GM18517 (cell line): ENCODE measurements around the gene SYK.

Experiments used
- ATAC-seq: cut with Tn5 transposase; IDR thresholded peaks from one replicate; pipeline ENCODE4 v1.9.1; 2021; ENCODE audit warnings: mild to moderate bottlenecking, moderate library complexity; ENCODE audit not compliant: unreplicated experiment

SYK gene

DNA sequence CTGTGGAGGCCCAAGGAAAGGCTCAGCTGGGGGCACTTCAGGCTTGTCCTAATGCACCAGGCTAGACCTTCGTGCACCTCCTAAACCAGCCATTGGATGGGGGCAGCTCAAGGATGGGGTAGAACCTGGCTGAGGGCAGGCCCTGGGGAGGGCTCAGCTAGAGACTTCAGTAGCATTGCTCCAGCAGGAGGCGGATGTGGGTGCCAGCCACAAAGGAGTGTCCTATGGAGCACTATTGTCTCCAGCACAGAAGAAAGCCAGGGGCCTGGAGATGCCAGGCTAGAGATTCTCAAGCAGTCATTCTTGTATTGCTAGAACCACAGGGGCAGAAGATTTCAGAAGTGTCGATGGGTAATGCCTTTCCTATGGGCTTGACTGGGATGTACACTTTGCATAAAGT lies 131.8 kb downstream of the SYK start:
- no peak for ATAC-seq

DNA sequence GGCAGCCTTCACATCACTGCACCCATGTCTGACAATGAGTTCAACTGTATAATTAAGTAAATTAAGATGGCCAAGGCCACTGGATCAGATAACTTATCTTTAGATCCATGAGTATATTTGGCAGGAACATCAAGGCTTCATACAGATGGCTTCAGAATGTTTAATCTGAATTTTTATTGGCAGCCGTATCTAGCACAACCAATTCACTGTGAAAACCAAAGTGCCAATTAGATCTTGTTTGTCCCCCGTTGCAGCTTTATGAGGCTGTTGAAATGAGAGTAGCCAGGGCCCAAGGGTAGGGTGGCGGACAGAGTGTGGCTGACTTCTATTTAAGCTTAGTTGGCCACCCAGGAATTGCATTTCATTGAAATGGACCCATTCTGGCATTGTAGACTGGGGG lies 137.7 kb downstream of the SYK start:
- ATAC-seq: no peak

DNA sequence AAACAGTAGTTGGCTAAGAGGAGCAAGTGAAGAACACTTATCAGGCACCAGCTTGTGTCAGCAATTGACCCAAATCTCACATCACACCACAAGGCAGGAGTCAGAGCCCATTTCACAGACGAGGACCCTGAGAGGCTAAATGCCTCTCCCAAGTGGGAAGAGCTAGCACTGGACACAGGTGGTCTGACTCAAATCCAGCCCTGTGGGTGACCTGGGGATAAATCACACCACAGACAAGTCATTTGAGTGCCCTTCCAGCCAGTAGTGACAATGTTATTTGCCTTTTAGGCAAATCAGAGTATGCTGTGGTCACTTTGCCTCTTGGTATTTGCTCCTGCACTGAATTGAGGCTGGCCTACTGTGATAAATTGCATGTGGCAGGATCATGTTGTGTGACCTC lies 138.7 kb downstream of the SYK start:
- no peak for ATAC-seq

- ATAC-seq: no peak
Observed at GRCh38 chr9:90941661-90942060, 140.0 kb downstream of the SYK start.

DNA sequence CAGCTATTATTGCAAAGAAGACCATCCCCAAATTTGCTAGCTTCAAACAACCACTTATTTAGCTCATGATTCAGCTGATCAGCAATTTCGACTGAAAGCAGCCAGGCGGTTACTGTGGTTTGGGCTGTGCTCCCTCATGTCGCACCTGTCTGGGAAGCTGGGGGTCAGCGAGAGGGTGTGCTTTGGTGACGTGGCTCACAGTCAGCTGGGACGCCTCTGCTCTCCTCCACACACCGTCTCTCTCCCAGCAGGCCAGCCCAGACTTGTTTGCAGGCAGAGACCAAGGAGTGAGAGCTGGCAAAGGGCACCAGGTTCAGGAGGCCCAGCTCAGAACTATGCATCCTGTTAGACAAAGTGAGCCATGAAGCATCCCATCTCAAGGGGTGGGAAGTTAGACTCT lies 140.9 kb downstream of the SYK start:
- ATAC-seq: no peak

- no peak for ATAC-seq
Observed at GRCh38 chr9:90943341-90943740, 141.7 kb downstream of the SYK start.

DNA sequence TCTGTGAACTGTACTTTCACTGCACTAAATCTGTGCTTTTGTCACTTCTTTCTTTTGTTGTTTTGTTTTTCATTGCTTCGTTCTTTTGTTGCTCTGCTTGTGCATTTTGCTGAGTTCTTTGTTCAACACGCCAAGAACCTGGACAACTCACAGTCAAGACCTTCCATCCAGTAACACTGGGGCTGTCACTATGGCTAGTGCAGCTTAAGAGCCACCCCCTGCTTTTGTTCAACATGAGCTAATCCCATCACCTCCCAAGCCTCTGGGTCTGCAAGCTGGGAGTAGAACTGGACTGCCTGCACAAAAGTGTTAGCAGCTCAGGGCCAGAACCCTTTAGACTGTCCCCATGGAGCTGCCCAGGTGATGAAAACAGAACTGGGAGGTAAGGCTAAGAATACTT lies 143.7 kb downstream of the SYK start:
- no peak for ATAC-seq

GRCh38 chr9:90946982-90947381 lies 145.4 kb downstream of the SYK start:
- no peak for ATAC-seq
